Endothelial cell of umbilical vein (primary cell): Measurements from ENCODE around the gene DNAH9. TPM values are rescaled to one million over a fixed set of nuclear protein-coding genes. Genes with fewer than 3 reads are reported as not detected.

Experiments
- BruUV-seq: library from RNA; stranded (reverse); fragments of 400-500 nt; replicated peaks from 2 replicates; lab custom pipeline; 2021; lab: Mats Ljungman, UMichigan
- CTCF ChIA-PET: fragments of 300-600, 350-600 bp; sonication (Branson Sonifier 250); formaldehyde crosslinking; loops from one replicate; lab custom pipeline; 2021; ENCODE audit warnings: antibody characterized with exemption, inconsistent platforms; lab: Charles Lee
- POLR2A ChIA-PET: fragments of 300-600, 350-600 bp; sonication (Branson Sonifier 250); formaldehyde crosslinking; loops from one replicate; lab custom pipeline; 2021; ENCODE audit warnings: antibody characterized with exemption, inconsistent platforms; lab: Charles Lee
- DNase-seq: peaks from one replicate; pipeline ENCODE4 v3.0.0-alpha.2; 2011; ENCODE audit warnings: low read depth, low spot score
- FAIRE-seq: peaks from 2 replicates; lab custom pipeline; 2011; peaks lifted over from hg19 to GRCh38; lab: Jason Lieb, UNC
- H2AFZ ChIP-seq: 2 replicates; pipeline ENCODE4 v1.6.0; 2012; ENCODE audit warnings: low read depth, low read length, control low read depth, inconsistent platforms
- H3K27ac ChIP-seq: 2 replicates; pipeline ENCODE4 v1.5.1; 2011; ENCODE audit warnings: low read depth, mild to moderate bottlenecking, control low read depth, low read length, moderate library complexity; ENCODE audit not compliant: insufficient read depth
- H3K27me3 ChIP-seq, 2 experiments: 2 replicates each; pipeline versions ENCODE4 v1.6.0 to v1.6.1; 2011; ENCODE audit warnings: low read length in 2 of 2, mixed read lengths in 1 of 2; ENCODE audit not compliant: control insufficient read depth in 2 of 2, insufficient read depth in 2 of 2
- H3K36me3 ChIP-seq, 2 experiments: 2 replicates in 1 of 2; 3 replicates in 1 of 2; pipeline ENCODE4 v1.5.1; 2011; ENCODE audit warnings: low read length in 2 of 2, mild to moderate bottlenecking in 1 of 2, moderate library complexity in 1 of 2; ENCODE audit not compliant: control insufficient read depth in 2 of 2, insufficient read depth in 2 of 2; ENCODE audit errors: extremely low read depth in 1 of 2
- H3K4me1 ChIP-seq: 3 replicates; pipeline ENCODE4 v1.5.1; 2011; ENCODE audit warnings: mild to moderate bottlenecking, low read length; ENCODE audit not compliant: control insufficient read depth, insufficient read depth; ENCODE audit errors: extremely low read depth
- H3K4me2 ChIP-seq: 2 replicates; pipeline ENCODE4 v1.6.1; 2011; ENCODE audit warnings: low read length, control low read depth, mixed read lengths; ENCODE audit not compliant: insufficient read depth
- H3K4me3 ChIP-seq, 3 experiments: fragments of 200-600 bp in 1 of 3; sonication (generic), shearing (Covaris generic) in 1 of 3; replicated peaks in 1 of 3; 2 replicates each; pipeline ENCODE4 v1.5.1; 2011 to 2016; ENCODE audit warnings: control low read depth in 3 of 3, low read length in 3 of 3, mild to moderate bottlenecking in 2 of 3, inconsistent platforms in 1 of 3, low read depth in 1 of 3, moderate library complexity in 1 of 3; ENCODE audit not compliant: insufficient read depth in 1 of 3
- H3K79me2 ChIP-seq: 2 replicates; pipeline ENCODE4 v1.6.0; 2012; ENCODE audit warnings: low read length, inconsistent platforms; ENCODE audit not compliant: control insufficient read depth, insufficient read depth
- H3K9ac ChIP-seq: replicated peaks from 2 replicates; pipeline ENCODE3; 2011; ENCODE audit warnings: low read length, control low read depth; ENCODE audit not compliant: insufficient read depth; ENCODE audit errors: extremely low read depth
- H3K9me1 ChIP-seq: replicated peaks from 3 replicates; pipeline ENCODE4 v1.6.0; 2011; ENCODE audit warnings: mild to moderate bottlenecking, low read length; ENCODE audit not compliant: control insufficient read depth, insufficient read depth; ENCODE audit errors: extremely low read depth
- H3K9me3 ChIP-seq: replicated peaks from 2 replicates; pipeline ENCODE4 v1.5.1; 2012; ENCODE audit warnings: low read length, inconsistent platforms; ENCODE audit not compliant: control insufficient read depth, insufficient read depth
- H4K20me1 ChIP-seq: replicated peaks from 2 replicates; pipeline ENCODE3; 2011; ENCODE audit warnings: mild to moderate bottlenecking, low read length; ENCODE audit not compliant: control insufficient read depth, insufficient read depth; ENCODE audit errors: extremely low read depth
- CTCF ChIP-seq, 2 donors: IDR thresholded peaks; 1 replicate in 1 of 2; 2 replicates in 1 of 2; pipeline ENCODE4 v1.5.1; 2011; ENCODE audit warnings: low read length in 2 of 2, mild to moderate bottlenecking in 2 of 2, moderate library complexity in 2 of 2, control low read depth in 1 of 2, inconsistent platforms in 1 of 2, low read depth in 1 of 2; ENCODE audit not compliant: insufficient read depth in 1 of 2; ENCODE audit errors: extremely low read depth in 1 of 2
- EZH2 ChIP-seq: IDR thresholded peaks from 2 replicates; pipeline ENCODE4 v1.6.1; 2012; ENCODE audit warnings: borderline replicate concordance, low read depth, mild to moderate bottlenecking, moderate library complexity, low read length, inconsistent platforms; ENCODE audit not compliant: severe bottlenecking
- FOS ChIP-seq: IDR thresholded peaks from 2 replicates; pipeline ENCODE4 v1.6.1; 2011; ENCODE audit warnings: mild to moderate bottlenecking, low read length, moderate library complexity, borderline replicate concordance; ENCODE audit not compliant: insufficient read depth
- GATA2 ChIP-seq: IDR thresholded peaks from 2 replicates; pipeline ENCODE4 v1.7.0; 2011; ENCODE audit warnings: low read depth, mild to moderate bottlenecking, moderate library complexity, mixed read lengths, low read length; ENCODE audit not compliant: insufficient read length, insufficient read depth
- JUN ChIP-seq: IDR thresholded peaks from 2 replicates; pipeline ENCODE4 v1.6.1; 2011; ENCODE audit warnings: borderline replicate concordance, low read depth; ENCODE audit not compliant: insufficient read length, insufficient read depth
- MAX ChIP-seq: IDR thresholded peaks from 2 replicates; pipeline ENCODE4 v1.6.1; 2011; ENCODE audit not compliant: insufficient read depth, insufficient read length
- MYC ChIP-seq: IDR thresholded peaks from one replicate; pipeline ENCODE4 v1.6.1; 2011; ENCODE audit warnings: mild to moderate bottlenecking, low read depth, low read length
- POLR2A ChIP-seq: IDR thresholded peaks from 2 replicates; pipeline ENCODE4 v1.6.1; 2012; ENCODE audit warnings: low read depth, mild to moderate bottlenecking, control low read depth, low read length
- POLR2AphosphoS5 ChIP-seq: IDR thresholded peaks from 2 replicates; pipeline ENCODE4 v1.6.1; 2012; ENCODE audit warnings: low read depth, mild to moderate bottlenecking, control low read depth, low read length, moderate library complexity; ENCODE audit not compliant: insufficient read depth
- dilution Hi-C: fragments of 300-500 bp; cut with MboI; formaldehyde crosslinking; loops from one replicate; pipeline ENCODE4 v1.15.0; 2019; ENCODE audit warnings: low sequenced_read_pairs; ENCODE audit not compliant: extremely low pct_ligation_motif_present
- intact Hi-C: fragments of 100-400 bp; cut with micrococcal nuclease; formaldehyde crosslinking; loops from one replicate; pipeline ENCODE4 v1.10.0; 2022
- polyA plus RNA-seq, 4 experiments: library from polyadenylated mRNA; depleted of rRNA in 3 of 4; stranded (reverse) in 3 of 4; unstranded in 1 of 4; fragments of >200 nt; gene quantifications; 2 replicates each; pipeline versions ENCODE4 v1.2.1 to v1.2.3, GENCODE V29; 2011 to 2012; ENCODE audit warnings: missing spikeins in 1 of 4
- total RNA-seq: library from RNA; stranded (reverse); gene quantifications from 2 replicates; pipeline ENCODE4 v1.2.3, GENCODE V29; 2021

DNAH9 gene
- total and polyA plus RNA-seq, 2 donors (not counting 3 experiments of a cell fraction or from before 2014, with no cell fraction given) = not detected

- intact Hi-C loops = no loop called here
- no peak overlapping the region for H3K4me2 ChIP-seq
- no peak overlapping the region for H3K27ac ChIP-seq
- TF ChIP-seq EZH2 (no peak), MYC (no peak), JUN (no peak), CTCF (IDR thresholded peaks at IDR 0.05; ENCODE audit: extremely low read depth in 1 of 2, insufficient read depth in 1 of 2, low read depth in 1 of 2, low read length in 2 of 2) (no peak), POLR2AphosphoS5 (no peak), GATA2 (no peak), POLR2A (no peak), FOS (no peak), MAX (no peak)
- no peaks in the 10 kb centered on the region for H3K9me3 ChIP-seq
- no peaks in the 10 kb centered on the region for H4K20me1 ChIP-seq
- H3K4me3 ChIP-seq = no peak overlapping the region
- dilution Hi-C loops = no loop called here
- H3K36me3 ChIP-seq = no peaks in the 10 kb centered on the region
- no peaks in the 10 kb centered on the region for H3K27me3 ChIP-seq
- no peak overlapping the region for H3K9ac ChIP-seq
- no peaks in the 10 kb centered on the region for H3K9me1 ChIP-seq
- CTCF ChIA-PET = no interaction called here
- no peaks in the 10 kb centered on the region for H3K4me1 ChIP-seq
- POLR2A ChIA-PET = no interaction called here
- DNase-seq (no peak), FAIRE-seq (no peak)
- no peaks in the 10 kb centered on the region for H3K79me2 ChIP-seq
- BruUV-seq = no TSS peak
- H2AFZ ChIP-seq = no peak overlapping the region
Observed at GRCh38 chr17:11840831-11841230, 242.6 kb downstream of the DNAH9 start.
